Astrocyte of the hippocampus (primary cell): ENCODE data around the gene SELENOS.
"Not testable (repeated sequence)": the region's sequence is repeated elsewhere in the genome, so short reads cannot be mapped to it uniquely, and the experiment has no call there.

ENCODE experiments used
- DNase-seq: peaks from one replicate; pipeline ENCODE4 v3.0.0; 2011; ENCODE audit warnings: low read depth, low spot score

The SELENOS gene

GRCh38 chr15:101309436-101310160 lies 32.3 kb upstream of the SELENOS start:
- no peak for DNase-seq

- no peak for DNase-seq
Measured at GRCh38 chr15:101308604-101309435, 31.5 kb upstream of the SELENOS start.

- no peak for DNase-seq
Measured at GRCh38 chr15:101307897-101308603, 30.8 kb upstream of the SELENOS start.

GRCh38 chr15:101307048-101307896 lies 30.0 kb upstream of the SELENOS start:
- DNase-seq: no peak

GRCh38 chr15:101306341-101307047 lies 29.2 kb upstream of the SELENOS start:
- no peak for DNase-seq

GRCh38 chr15:101305820-101306255 lies 28.6 kb upstream of the SELENOS start:
- DNase-seq: no peak

GRCh38 chr15:101303408-101303807 lies 26.1 kb upstream of the SELENOS start:
- DNase-seq: no peak

- DNase-seq: no peak
Measured at GRCh38 chr15:101296418-101297405, 19.4 kb upstream of the SELENOS start.

GRCh38 chr15:101295607-101296161 lies 18.4 kb upstream of the SELENOS start:
- no peak for DNase-seq

GRCh38 chr15:101294731-101295606 lies 17.7 kb upstream of the SELENOS start, which contains the start of gene SNRPA1:
SNRPA1 (minus strand) TSS chr15:101295248; CDS start chr15:101295178, 70 bp downstream.
- DNase-seq: peak; percentile 99

- DNase-seq: no peak
Measured at GRCh38 chr15:101293122-101293521, 15.8 kb upstream of the SELENOS start.

GRCh38 chr15:101288905-101289513 lies 11.7 kb upstream of the SELENOS start:
- peak; percentile 38 for DNase-seq

- not testable (repeated sequence) for DNase-seq
Measured at GRCh38 chr15:101287342-101287741, 10.1 kb upstream of the SELENOS start.

- DNase-seq: no peak
Measured at GRCh38 chr15:101286471-101287114, 9.3 kb upstream of the SELENOS start.

GRCh38 chr15:101283931-101284330 lies 6.6 kb upstream of the SELENOS start:
- DNase-seq: no peak

- DNase-seq: no peak
Measured at GRCh38 chr15:101280007-101280406, 2.7 kb upstream of the SELENOS start.
